ENCODE data around the gene GRK5.

DNA sequence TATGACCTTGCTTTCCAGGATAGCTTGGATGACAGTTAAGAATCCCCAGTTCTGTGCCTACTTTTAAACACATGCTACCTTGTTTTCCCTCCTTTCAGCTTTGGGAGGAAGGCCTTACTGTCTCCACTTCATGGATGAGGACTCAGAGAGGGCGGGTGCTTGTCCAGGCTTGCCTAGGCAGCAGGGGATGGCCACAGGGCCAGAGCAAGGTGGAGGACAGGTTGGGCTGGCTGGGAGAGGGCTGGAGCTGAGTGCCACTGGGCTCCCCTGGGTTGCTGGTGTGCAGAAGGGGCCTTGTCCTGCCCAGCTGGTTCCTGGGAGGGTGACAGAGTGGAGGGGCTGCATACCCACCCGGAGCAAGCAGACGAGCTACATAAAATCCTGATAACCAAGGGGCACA is 117.8 kb downstream of the GRK5 start:
- TF ChIP-seq, protein P1, sequence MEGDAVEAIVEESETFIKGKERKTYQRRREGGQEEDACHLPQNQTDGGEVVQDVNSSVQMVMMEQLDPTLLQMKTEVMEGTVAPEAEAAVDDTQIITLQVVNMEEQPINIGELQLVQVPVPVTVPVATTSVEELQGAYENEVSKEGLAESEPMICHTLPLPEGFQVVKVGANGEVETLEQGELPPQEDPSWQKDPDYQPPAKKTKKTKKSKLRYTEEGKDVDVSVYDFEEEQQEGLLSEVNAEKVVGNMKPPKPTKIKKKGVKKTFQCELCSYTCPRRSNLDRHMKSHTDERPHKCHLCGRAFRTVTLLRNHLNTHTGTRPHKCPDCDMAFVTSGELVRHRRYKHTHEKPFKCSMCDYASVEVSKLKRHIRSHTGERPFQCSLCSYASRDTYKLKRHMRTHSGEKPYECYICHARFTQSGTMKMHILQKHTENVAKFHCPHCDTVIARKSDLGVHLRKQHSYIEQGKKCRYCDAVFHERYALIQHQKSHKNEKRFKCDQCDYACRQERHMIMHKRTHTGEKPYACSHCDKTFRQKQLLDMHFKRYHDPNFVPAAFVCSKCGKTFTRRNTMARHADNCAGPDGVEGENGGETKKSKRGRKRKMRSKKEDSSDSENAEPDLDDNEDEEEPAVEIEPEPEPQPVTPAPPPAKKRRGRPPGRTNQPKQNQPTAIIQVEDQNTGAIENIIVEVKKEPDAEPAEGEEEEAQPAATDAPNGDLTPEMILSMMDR (IDR thresholded peaks at IDR 0.05), result no peak
- no peak for TF ChIP-seq POLR2AphosphoS5 (IDR thresholded peaks at IDR 0.05)

All from prostate gland (tissue), 2 donors.